ENCODE results near the gene TMX2. TPM values are rescaled to one million over a fixed set of nuclear protein-coding genes. Genes with fewer than 3 reads are reported as not detected.

The TMX2 gene
- total RNA-seq, 3 donors from 2014 or later (not counting 1 experiment from before 2014, with no cell fraction given) = 43.6 to 70.4 (median 45.7) TPM

DNA sequence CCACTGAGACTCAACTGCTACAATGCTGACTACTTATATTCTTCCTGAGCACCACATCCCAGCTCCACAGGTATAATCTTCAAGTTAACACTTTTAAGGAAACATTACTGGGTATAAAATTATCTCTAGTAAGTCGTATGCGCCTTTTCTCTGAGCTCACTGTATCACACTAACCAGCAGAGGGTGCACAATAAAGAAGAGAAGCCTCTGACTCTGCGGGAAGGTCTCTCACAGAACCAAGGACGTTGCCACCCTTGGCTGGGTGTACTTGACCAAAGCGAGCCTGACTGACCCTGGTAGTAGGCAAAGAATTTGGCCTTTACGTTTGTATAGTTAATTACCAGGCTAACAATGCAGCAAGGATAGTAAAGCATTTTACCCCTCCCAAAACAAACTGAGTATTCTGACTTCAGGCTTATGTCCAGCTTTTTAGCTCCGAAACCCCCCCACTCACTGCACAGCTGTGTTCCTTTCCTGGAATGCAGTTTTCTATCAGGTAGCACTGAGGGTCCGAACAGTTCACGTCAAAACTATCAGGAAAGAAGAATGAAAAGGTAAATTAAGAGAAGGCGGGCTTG lies 39.4 kb downstream of the TMX2 start, which contains the start of gene BTBD18:
TSS of gene BTBD18 (minus strand) at position 144 of the 578 bp plus-strand sequence. CDS start 631 bp downstream, outside the sequence.
- Histone ChIP-seq H3K9me3 (ENCODE audit: control insufficient read depth, insufficient read depth, low read length) (no peaks in the 10 kb centered on the region), H3K27ac (ENCODE audit: low read length) (no peak within 1 kb of the TSS), H3K36me3 (ENCODE audit: control insufficient read depth, insufficient read depth, low read length) (peaks cover 4% of the 10 kb centered on the region), H3K4me1 (ENCODE audit: control insufficient read depth, insufficient read depth, low read length) (no peaks in the 10 kb centered on the region), H3K4me3 (ENCODE audit: low read length) (no peak within 1 kb of the TSS), H3K27me3 (ENCODE audit: control insufficient read depth, insufficient read depth, low read length) (no peaks in the 10 kb centered on the region)
- no peak within 1 kb of the TSS for H3K4me3 Mint-ChIP-seq
- ATAC-seq (no peak), DNase-seq (peak in 1 of 2 donors; percentile 39)
- 88% methylated on average over 10 of the region's 10 CpGs for WGBS (ENCODE audit: insufficient coverage)
- H3K27me3 Mint-ChIP-seq (ENCODE audit: low read depth in 2 of 2) = no peaks in the 10 kb centered on the region
- intact Hi-C loops (cut with micrococcal nuclease) = no loop called here
- H3K27ac Mint-ChIP-seq = peak within 1 kb of the TSS in 1 of 2 donors; percentile 17
- H3K9me3 Mint-ChIP-seq = no peaks in the 10 kb centered on the region
- TF ChIP-seq, protein P1, sequence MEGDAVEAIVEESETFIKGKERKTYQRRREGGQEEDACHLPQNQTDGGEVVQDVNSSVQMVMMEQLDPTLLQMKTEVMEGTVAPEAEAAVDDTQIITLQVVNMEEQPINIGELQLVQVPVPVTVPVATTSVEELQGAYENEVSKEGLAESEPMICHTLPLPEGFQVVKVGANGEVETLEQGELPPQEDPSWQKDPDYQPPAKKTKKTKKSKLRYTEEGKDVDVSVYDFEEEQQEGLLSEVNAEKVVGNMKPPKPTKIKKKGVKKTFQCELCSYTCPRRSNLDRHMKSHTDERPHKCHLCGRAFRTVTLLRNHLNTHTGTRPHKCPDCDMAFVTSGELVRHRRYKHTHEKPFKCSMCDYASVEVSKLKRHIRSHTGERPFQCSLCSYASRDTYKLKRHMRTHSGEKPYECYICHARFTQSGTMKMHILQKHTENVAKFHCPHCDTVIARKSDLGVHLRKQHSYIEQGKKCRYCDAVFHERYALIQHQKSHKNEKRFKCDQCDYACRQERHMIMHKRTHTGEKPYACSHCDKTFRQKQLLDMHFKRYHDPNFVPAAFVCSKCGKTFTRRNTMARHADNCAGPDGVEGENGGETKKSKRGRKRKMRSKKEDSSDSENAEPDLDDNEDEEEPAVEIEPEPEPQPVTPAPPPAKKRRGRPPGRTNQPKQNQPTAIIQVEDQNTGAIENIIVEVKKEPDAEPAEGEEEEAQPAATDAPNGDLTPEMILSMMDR (IDR thresholded peaks at IDR 0.05) = no peak
- H3K4me1 Mint-ChIP-seq = peaks cover 0 to 6% of the 10 kb centered on the region in 2 donors
- H3K36me3 Mint-ChIP-seq = no peaks in the 10 kb centered on the region

GRCh38 chr11:57752954-57753353 lies 40.6 kb downstream of the TMX2 start:
- intact Hi-C loops (cut with micrococcal nuclease) = no loop called here
- no peak overlapping the region for H3K4me3 ChIP-seq (ENCODE audit: low read length)
- Mint-ChIP-seq H3K9me3 (no peaks in the 10 kb centered on the region), H3K27me3 (ENCODE audit: low read depth in 2 of 2) (no peaks in the 10 kb centered on the region), H3K4me3 (no peak overlapping the region), H3K4me1 (no peaks in the 10 kb centered on the region), H3K36me3 (no peaks in the 10 kb centered on the region), H3K27ac (no peak overlapping the region)
- no peaks in the 10 kb centered on the region for H3K4me1 ChIP-seq (ENCODE audit: control insufficient read depth, insufficient read depth, low read length)
- H3K9me3 ChIP-seq (ENCODE audit: control insufficient read depth, insufficient read depth, low read length) = no peaks in the 10 kb centered on the region
- TF ChIP-seq, protein P1 (IDR thresholded peaks at IDR 0.05) = no peak
- H3K27me3 ChIP-seq (ENCODE audit: control insufficient read depth, insufficient read depth, low read length) = no peaks in the 10 kb centered on the region
- H3K36me3 ChIP-seq (ENCODE audit: control insufficient read depth, insufficient read depth, low read length) = no peaks in the 10 kb centered on the region
- ATAC-seq (no peak), DNase-seq (no peak)
- WGBS (ENCODE audit: insufficient coverage) = 96% methylated on average over 30 of the region's 30 CpGs
- H3K27ac ChIP-seq (ENCODE audit: low read length) = no peak overlapping the region

DNA sequence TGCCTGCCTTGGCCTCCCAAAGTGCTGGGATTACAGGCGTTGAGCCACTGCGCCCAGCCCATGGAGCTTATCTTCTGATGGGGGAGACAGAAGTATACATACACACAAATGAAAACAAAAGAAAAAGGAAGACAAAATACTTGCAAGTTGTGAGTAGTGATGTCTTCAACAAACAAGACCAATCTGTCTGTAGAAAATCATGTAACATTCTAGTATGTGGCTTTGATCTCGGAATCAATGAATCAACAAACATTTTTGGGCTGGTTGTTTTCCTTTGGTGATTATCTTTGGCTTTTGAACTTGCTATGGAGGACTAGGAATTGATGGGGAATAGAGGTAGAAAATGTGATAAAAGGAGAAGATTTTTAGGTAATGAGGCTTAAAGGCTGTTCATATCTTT lies 45.8 kb downstream of the TMX2 start:
- no peak for ATAC-seq
- Mint-ChIP-seq H3K27ac (no peak overlapping the region), H3K27me3 (ENCODE audit: low read depth in 2 of 2) (peaks cover 8 to 18% of the 10 kb centered on the region in 2 donors), H3K4me1 (peaks cover 5 to 11% of the 10 kb centered on the region in 2 donors), H3K9me3 (no peaks in the 10 kb centered on the region), H3K36me3 (no peaks in the 10 kb centered on the region), H3K4me3 (no peak overlapping the region)
- no peak overlapping the region for H3K27ac ChIP-seq (ENCODE audit: low read length)
- intact Hi-C loops (cut with micrococcal nuclease) = no loop called here
- H3K4me1 ChIP-seq (ENCODE audit: control insufficient read depth, insufficient read depth, low read length) = no peaks in the 10 kb centered on the region
- H3K27me3 ChIP-seq (ENCODE audit: control insufficient read depth, insufficient read depth, low read length) = no peaks in the 10 kb centered on the region
- no peak overlapping the region for H3K4me3 ChIP-seq (ENCODE audit: low read length)
- H3K36me3 ChIP-seq (ENCODE audit: control insufficient read depth, insufficient read depth, low read length) = no peaks in the 10 kb centered on the region
- no peak for DNase-seq
- no peaks in the 10 kb centered on the region for H3K9me3 ChIP-seq (ENCODE audit: control insufficient read depth, insufficient read depth, low read length)
- WGBS (ENCODE audit: insufficient coverage) = 95% methylated on average over 1 of the region's 3 CpGs
- TF ChIP-seq, protein P1 (IDR thresholded peaks at IDR 0.05) = no peak
